Amniotic epithelial cell (primary cell): ENCODE measurements around the gene ACTL10.
"Not testable (repeated sequence)": the region's sequence is repeated elsewhere in the genome, so short reads cannot be mapped to it uniquely, and the experiment has no call there.

Source experiments
- DNase-seq: peaks from one replicate; pipeline ENCODE4 v3.0.0-alpha.2; 2010; ENCODE audit warnings: low read depth

ACTL10 gene

GRCh38 chr20:33697129-33697528 is 30.4 kb downstream of the ACTL10 start:
- no peak for DNase-seq

GRCh38 chr20:33698966-33699365 is 32.2 kb downstream of the ACTL10 start:
- DNase-seq, result not testable (repeated sequence)

- not testable (repeated sequence) for DNase-seq
Measured at GRCh38 chr20:33700696-33701441, 34.1 kb downstream of the ACTL10 start.

GRCh38 chr20:33701629-33702450 is 35.1 kb downstream of the ACTL10 start:
- DNase-seq, result no peak

- no peak for DNase-seq
Measured at GRCh38 chr20:33702861-33703260, 36.1 kb downstream of the ACTL10 start.

- no peak for DNase-seq
Measured at GRCh38 chr20:33703498-33704137, 36.9 kb downstream of the ACTL10 start.

GRCh38 chr20:33704197-33704924 is 37.6 kb downstream of the ACTL10 start:
- DNase-seq, result peak; percentile 60

- DNase-seq, result no peak
Measured at GRCh38 chr20:33707668-33708067, 40.9 kb downstream of the ACTL10 start.

- DNase-seq, result no peak
Measured at GRCh38 chr20:33709398-33709797, 42.7 kb downstream of the ACTL10 start.

GRCh38 chr20:33709905-33710541 is 43.3 kb downstream of the ACTL10 start:
- DNase-seq, result no peak

GRCh38 chr20:33710681-33711445 is 44.1 kb downstream of the ACTL10 start:
- DNase-seq, result no peak

- no peak for DNase-seq
Measured at GRCh38 chr20:33711446-33711738, 44.6 kb downstream of the ACTL10 start.

GRCh38 chr20:33713865-33714367 is 47.2 kb downstream of the ACTL10 start:
- no peak for DNase-seq

- no peak for DNase-seq
Measured at GRCh38 chr20:33716498-33716897, 49.8 kb downstream of the ACTL10 start.
